ENCODE data around the gene MTFP1. TPM values are rescaled to one million over a fixed set of nuclear protein-coding genes. Genes with fewer than 3 reads are reported as not detected.

MTFP1 gene
- total RNA-seq, 3 donors from 2014 or later: 2.9 to 16.7 (median 14.4) TPM

DNA sequence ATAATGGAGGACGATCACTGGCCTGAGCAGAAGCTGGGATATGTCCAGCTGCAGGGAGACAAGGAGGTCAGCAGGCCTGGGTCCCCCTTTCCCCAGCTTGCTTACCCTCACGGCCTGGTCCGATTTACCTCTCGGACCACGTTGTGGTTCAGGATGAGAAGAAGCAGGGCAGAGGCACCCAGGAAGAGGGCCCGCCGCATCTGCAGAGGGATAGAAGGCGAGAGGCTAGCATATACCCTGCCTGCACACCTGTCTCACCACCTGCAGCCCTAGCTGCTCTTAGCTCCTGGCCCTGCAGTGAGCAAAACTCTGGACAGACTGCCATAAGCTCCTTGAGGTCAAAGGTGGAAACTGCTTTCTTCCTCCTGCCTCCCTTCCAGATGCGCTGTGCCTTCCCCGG lies 39.6 kb upstream of the MTFP1 start:
- intact Hi-C loops (cut with DNase I; ENCODE audit: low total_unique reads): no loop called here
- Histone ChIP-seq H3K4me1 (peaks cover 3 to 6% of the 10 kb centered on the region in 2 donors), H3K36me3 (no peaks in the 10 kb centered on the region), H3K9me3 (peaks cover 0 to 3% of the 10 kb centered on the region in 2 donors), H3K4me3 (no peak overlapping the region), H3K27me3 (no peaks in the 10 kb centered on the region), H3K27ac (no peak overlapping the region)
- no peak for TF ChIP-seq CTCF (IDR thresholded peaks at IDR 0.05)
- no peak for TF ChIP-seq POLR2A (IDR thresholded peaks at IDR 0.05)
- TF ChIP-seq POLR2AphosphoS5 (IDR thresholded peaks at IDR 0.05): no peak
- no peak for DNase-seq (ENCODE audit: low spot score in 2 of 2)

DNA sequence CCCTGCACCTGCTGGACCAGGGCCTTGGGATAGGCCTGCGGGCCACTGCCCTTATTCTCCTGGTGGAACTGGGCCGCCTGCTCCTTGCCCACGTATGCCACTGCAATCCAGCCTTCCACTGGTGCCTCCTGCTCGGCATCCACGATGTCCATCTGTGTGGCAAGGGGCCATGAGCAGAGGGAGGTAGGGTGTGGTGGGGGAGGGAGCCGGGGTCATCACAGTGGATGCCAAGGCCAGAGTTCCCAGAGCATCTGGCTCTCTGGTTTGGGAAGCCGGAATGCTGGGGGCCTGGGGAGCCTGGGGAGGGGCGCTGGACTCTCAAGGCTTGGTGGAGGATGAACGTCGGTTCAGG lies 39.0 kb upstream of the MTFP1 start:
- no peaks in the 10 kb centered on the region for H3K27me3 ChIP-seq
- TF ChIP-seq CTCF (IDR thresholded peaks at IDR 0.05) (no peak), POLR2AphosphoS5 (IDR thresholded peaks at IDR 0.05) (no peak)
- DNase-seq (ENCODE audit: low spot score in 2 of 2): no peak
- H3K4me1 ChIP-seq: peaks cover 3 to 6% of the 10 kb centered on the region in 2 donors
- H3K9me3 ChIP-seq: peaks cover 0 to 3% of the 10 kb centered on the region in 2 donors
- no peaks in the 10 kb centered on the region for H3K36me3 ChIP-seq
- peak overlapping the region; percentile 52 to 85 (median 60) for H3K4me3 ChIP-seq
- peak overlapping the region; percentile 58 to 93 for H3K27ac ChIP-seq
- intact Hi-C loops (cut with DNase I; ENCODE audit: low total_unique reads): no loop called here

DNA sequence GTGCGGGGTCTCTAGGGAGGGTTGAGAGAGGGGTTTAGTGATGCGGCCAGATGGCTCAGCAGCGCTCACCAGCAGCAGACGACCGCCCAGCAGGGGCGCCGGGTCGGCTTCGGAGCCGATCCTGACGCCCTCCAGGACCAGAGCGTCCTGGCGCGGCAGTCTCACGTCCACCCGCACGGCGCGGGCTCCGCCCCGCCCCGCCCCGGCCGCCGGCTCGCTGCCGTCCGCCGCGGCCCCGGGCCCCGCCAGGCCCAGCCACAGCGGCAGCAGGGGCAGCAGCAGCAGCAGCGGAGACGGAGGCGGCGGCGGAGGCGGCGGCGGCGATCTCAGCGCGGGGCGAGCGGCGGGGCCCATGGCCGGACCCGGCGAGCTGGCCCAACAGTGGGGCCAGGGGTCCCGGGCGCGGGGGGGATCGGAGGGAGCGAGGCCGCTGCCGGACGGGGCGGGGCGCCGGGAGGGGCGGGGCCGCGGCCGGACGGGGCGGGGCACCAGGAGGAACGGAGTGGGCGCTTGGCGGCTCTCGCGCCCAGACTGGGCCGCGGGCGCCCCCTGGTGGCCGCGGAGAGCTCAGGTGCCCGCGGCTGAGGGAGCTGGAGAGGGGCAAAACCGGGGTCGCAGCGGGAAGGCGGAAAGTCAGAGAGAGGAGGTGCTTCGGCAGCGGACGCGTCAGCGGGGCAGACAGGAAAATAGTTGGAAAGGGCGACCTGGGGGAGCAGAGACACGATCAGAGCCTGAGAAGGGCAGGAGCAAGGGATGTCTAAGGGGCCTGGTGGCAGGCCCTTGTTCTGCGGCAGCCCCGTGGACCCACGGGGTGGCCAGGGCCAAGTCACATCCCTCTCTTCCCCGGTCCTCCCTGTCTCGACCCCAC lies 38.4 kb upstream of the MTFP1 start, which contains the start of gene RNF215:
TSS of gene RNF215 (minus strand) at position 452 of the 868 bp plus-strand sequence. CDS start at position 354, 98 bp downstream.
- DNase-seq (ENCODE audit: low spot score in 2 of 2): peak; percentile 60 to 77
- H3K27ac ChIP-seq: peak within 1 kb of the TSS; percentile 58 to 93
- peaks cover 0 to 3% of the 10 kb centered on the region in 2 donors for H3K9me3 ChIP-seq
- peaks cover 3 to 6% of the 10 kb centered on the region in 2 donors for H3K4me1 ChIP-seq
- no peaks in the 10 kb centered on the region for H3K27me3 ChIP-seq
- no peak for TF ChIP-seq POLR2A (IDR thresholded peaks at IDR 0.05)
- peak; percentile 63 to 92 (median 91) for TF ChIP-seq CTCF (IDR thresholded peaks at IDR 0.05)
- TF ChIP-seq POLR2AphosphoS5 (IDR thresholded peaks at IDR 0.05): peak in 1 of 3 donors; percentile 49
- no peaks in the 10 kb centered on the region for H3K36me3 ChIP-seq
- intact Hi-C loops (cut with DNase I; ENCODE audit: low total_unique reads): no loop called here
- H3K4me3 ChIP-seq: peak within 1 kb of the TSS; percentile 52 to 85 (median 60)

- peak; percentile 29 to 48 (median 45) for TF ChIP-seq POLR2AphosphoS5 (IDR thresholded peaks at IDR 0.05)
- TF ChIP-seq POLR2A (IDR thresholded peaks at IDR 0.05): no peak
- peak; percentile 75 to 89 (median 76) for TF ChIP-seq CTCF (IDR thresholded peaks at IDR 0.05)
- H3K27ac ChIP-seq: no peak overlapping the region
- H3K9me3 ChIP-seq: peaks cover 0 to 3% of the 10 kb centered on the region in 2 donors
- H3K4me3 ChIP-seq: no peak overlapping the region
- H3K4me1 ChIP-seq: peaks cover 1 to 3% of the 10 kb centered on the region in 2 donors
- DNase-seq (ENCODE audit: low spot score in 2 of 2): peak; percentile 67 to 80
- intact Hi-C loops (cut with DNase I; ENCODE audit: low total_unique reads): loop anchor here (1.0 kb wide), 1 partner anchor 103 kb away; no protein-coding TSS in a partner anchor
- H3K36me3 ChIP-seq: no peaks in the 10 kb centered on the region
- no peaks in the 10 kb centered on the region for H3K27me3 ChIP-seq
Observed at GRCh38 chr22:30390974-30391691, 34.4 kb upstream of the MTFP1 start.
